GM12878 (cell line): ENCODE results near the gene MAD1L1. TPM values are rescaled to one million over a fixed set of nuclear protein-coding genes. Genes with fewer than 3 reads are reported as not detected.

Experiments
- FOS ChIP-seq: IDR thresholded peaks from 3 replicates; pipeline ENCODE4 v1.6.1; 2011; ENCODE audit warnings: borderline replicate concordance; ENCODE audit not compliant: insufficient read length; ENCODE audit errors: extremely low read depth
- JUND ChIP-seq: IDR thresholded peaks from 2 replicates; pipeline ENCODE4 v1.6.1; 2012; ENCODE audit warnings: low read depth, mild to moderate bottlenecking, low read length, improper control_type of control experiment, moderate library complexity
- RBBP5 ChIP-seq: fragments of 200-600 bp; sonication (generic); conservative IDR thresholded peaks from 2 replicates; pipeline ENCODE4 v1.6.1; 2016
- SREBF1 ChIP-seq: IDR thresholded peaks from 2 replicates; pipeline ENCODE4 v1.6.1; 2012; ENCODE audit warnings: mild to moderate bottlenecking, low read length
- TCF12 ChIP-seq: IDR thresholded peaks from 2 replicates; pipeline ENCODE4 v1.6.1; 2011; ENCODE audit warnings: low read depth, mild to moderate bottlenecking, low read length
- polyA plus RNA-seq, 11 experiments: library from polyadenylated mRNA; depleted of rRNA in 4 of 11; unstranded in 6 of 11; stranded (reverse) in 5 of 11; fragments of >200 nt; fragmentation: Nextera tagmentation in 4 of 11; fragmentation: Illumina TruSeq in 1 of 11; extraction: Ambion mirVana in 4 of 11; extraction: Trizol in 1 of 11; gene quantifications; 1 replicate in 1 of 11; 2 replicates in 10 of 11; pipeline versions ENCODE4 v1.2.1 to v1.2.3, GENCODE V29; 2011 to 2016; ENCODE audit warnings: inconsistent platforms in 2 of 11, missing spikeins in 2 of 11, low read depth in 1 of 11
- total RNA-seq, 4 experiments: library from RNA; depleted of rRNA in 3 of 4; stranded (reverse); fragments of >200 nt in 3 of 4; fragmentation: Illumina TruSeq in 1 of 4; extraction: Trizol in 1 of 4; gene quantifications; 2 replicates each; pipeline versions ENCODE4 v1.2.1 to v1.2.3, GENCODE V29; 2013 to 2021
- TF ChIP-seq, protein P1 (sequence below): fragments of 450-650 bp; formaldehyde crosslinking; IDR thresholded peaks from 2 replicates; pipeline ENCODE4 v1.4.0; 2022; ENCODE audit warnings: mild to moderate bottlenecking, moderate library complexity
- TF ChIP-seq, protein P2 (sequence below): IDR thresholded peaks from 2 replicates; pipeline ENCODE4 v1.6.1; 2012; ENCODE audit warnings: mild to moderate bottlenecking, low read depth, low read length
- TF ChIP-seq, protein P3 (sequence below): IDR thresholded peaks from 2 replicates; pipeline ENCODE4 v1.6.1; 2012; ENCODE audit warnings: improper control_type of control experiment, low read depth, low read length; ENCODE audit not compliant: insufficient replicate concordance
- TF ChIP-seq, protein P4 (sequence below): fragments of 450-650 bp; IDR thresholded peaks from 2 replicates; pipeline ENCODE4 v1.6.1; 2017; ENCODE audit warnings: mild to moderate bottlenecking, moderate library complexity

MAD1L1 gene
- total and polyA plus RNA-seq, 10 of the 15 experiments (the other 5 are each of a cell fraction or from before 2014, with no cell fraction given): 2.2 to 76.8 (median 38.3) TPM

DNA sequence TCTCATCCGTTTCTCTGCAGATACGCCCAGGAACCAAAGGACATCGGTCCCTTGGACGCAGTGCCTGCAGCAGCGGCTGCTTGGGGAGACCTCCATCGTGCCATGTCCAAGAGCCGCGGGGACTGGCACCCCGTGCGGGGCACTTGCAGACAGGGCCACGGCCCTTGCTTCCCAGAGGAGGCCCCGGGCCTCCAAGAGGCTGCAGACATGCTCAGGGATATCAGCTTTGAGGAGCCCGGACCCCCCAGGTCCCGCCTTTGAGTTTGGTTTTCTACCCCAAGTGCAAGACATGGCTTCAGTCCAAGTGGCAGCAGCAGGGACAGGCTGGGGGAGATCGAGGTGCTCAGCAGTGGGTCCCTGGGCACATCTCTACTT lies 283.1 kb downstream of the MAD1L1 start (continued):
- TF ChIP-seq, protein P1, sequence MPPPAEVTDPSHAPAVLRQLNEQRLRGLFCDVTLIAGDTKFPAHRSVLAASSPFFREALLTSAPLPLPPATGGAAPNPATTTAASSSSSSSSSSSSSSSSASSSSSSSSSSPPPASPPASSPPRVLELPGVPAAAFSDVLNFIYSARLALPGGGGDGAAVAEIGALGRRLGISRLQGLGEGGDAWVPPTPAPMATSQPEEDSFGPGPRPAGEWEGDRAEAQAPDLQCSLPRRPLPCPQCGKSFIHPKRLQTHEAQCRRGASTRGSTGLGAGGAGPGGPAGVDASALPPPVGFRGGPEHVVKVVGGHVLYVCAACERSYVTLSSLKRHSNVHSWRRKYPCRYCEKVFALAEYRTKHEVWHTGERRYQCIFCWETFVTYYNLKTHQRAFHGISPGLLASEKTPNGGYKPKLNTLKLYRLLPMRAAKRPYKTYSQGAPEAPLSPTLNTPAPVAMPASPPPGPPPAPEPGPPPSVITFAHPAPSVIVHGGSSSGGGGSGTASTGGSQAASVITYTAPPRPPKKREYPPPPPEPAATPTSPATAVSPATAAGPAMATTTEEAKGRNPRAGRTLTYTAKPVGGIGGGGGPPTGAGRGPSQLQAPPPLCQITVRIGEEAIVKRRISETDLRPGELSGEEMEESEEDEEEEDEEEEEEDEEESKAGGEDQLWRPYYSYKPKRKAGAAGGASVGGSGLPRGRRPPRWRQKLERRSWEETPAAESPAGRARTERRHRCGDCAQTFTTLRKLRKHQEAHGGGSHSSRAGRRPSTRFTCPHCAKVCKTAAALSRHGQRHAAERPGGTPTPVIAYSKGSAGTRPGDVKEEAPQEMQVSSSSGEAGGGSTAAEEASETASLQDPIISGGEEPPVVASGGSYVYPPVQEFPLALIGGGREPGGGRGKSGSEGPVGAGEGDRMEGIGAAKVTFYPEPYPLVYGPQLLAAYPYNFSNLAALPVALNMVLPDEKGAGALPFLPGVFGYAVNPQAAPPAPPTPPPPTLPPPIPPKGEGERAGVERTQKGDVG (CRISPR knock-in tag): no peak
- TF ChIP-seq, protein P2, sequence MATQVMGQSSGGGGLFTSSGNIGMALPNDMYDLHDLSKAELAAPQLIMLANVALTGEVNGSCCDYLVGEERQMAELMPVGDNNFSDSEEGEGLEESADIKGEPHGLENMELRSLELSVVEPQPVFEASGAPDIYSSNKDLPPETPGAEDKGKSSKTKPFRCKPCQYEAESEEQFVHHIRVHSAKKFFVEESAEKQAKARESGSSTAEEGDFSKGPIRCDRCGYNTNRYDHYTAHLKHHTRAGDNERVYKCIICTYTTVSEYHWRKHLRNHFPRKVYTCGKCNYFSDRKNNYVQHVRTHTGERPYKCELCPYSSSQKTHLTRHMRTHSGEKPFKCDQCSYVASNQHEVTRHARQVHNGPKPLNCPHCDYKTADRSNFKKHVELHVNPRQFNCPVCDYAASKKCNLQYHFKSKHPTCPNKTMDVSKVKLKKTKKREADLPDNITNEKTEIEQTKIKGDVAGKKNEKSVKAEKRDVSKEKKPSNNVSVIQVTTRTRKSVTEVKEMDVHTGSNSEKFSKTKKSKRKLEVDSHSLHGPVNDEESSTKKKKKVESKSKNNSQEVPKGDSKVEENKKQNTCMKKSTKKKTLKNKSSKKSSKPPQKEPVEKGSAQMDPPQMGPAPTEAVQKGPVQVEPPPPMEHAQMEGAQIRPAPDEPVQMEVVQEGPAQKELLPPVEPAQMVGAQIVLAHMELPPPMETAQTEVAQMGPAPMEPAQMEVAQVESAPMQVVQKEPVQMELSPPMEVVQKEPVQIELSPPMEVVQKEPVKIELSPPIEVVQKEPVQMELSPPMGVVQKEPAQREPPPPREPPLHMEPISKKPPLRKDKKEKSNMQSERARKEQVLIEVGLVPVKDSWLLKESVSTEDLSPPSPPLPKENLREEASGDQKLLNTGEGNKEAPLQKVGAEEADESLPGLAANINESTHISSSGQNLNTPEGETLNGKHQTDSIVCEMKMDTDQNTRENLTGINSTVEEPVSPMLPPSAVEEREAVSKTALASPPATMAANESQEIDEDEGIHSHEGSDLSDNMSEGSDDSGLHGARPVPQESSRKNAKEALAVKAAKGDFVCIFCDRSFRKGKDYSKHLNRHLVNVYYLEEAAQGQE: no peak
- TF ChIP-seq TCF12 (no peak), FOS (no peak), RBBP5 (no peak), SREBF1 (no peak), JUND (no peak)
- TF ChIP-seq, protein P3, sequence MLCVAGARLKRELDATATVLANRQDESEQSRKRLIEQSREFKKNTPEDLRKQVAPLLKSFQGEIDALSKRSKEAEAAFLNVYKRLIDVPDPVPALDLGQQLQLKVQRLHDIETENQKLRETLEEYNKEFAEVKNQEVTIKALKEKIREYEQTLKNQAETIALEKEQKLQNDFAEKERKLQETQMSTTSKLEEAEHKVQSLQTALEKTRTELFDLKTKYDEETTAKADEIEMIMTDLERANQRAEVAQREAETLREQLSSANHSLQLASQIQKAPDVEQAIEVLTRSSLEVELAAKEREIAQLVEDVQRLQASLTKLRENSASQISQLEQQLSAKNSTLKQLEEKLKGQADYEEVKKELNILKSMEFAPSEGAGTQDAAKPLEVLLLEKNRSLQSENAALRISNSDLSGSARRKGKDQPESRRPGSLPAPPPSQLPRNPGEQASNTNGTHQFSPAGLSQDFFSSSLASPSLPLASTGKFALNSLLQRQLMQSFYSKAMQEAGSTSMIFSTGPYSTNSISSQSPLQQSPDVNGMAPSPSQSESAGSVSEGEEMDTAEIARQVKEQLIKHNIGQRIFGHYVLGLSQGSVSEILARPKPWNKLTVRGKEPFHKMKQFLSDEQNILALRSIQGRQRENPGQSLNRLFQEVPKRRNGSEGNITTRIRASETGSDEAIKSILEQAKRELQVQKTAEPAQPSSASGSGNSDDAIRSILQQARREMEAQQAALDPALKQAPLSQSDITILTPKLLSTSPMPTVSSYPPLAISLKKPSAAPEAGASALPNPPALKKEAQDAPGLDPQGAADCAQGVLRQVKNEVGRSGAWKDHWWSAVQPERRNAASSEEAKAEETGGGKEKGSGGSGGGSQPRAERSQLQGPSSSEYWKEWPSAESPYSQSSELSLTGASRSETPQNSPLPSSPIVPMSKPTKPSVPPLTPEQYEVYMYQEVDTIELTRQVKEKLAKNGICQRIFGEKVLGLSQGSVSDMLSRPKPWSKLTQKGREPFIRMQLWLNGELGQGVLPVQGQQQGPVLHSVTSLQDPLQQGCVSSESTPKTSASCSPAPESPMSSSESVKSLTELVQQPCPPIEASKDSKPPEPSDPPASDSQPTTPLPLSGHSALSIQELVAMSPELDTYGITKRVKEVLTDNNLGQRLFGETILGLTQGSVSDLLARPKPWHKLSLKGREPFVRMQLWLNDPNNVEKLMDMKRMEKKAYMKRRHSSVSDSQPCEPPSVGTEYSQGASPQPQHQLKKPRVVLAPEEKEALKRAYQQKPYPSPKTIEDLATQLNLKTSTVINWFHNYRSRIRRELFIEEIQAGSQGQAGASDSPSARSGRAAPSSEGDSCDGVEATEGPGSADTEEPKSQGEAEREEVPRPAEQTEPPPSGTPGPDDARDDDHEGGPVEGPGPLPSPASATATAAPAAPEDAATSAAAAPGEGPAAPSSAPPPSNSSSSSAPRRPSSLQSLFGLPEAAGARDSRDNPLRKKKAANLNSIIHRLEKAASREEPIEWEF: no peak
- TF ChIP-seq, protein P4, sequence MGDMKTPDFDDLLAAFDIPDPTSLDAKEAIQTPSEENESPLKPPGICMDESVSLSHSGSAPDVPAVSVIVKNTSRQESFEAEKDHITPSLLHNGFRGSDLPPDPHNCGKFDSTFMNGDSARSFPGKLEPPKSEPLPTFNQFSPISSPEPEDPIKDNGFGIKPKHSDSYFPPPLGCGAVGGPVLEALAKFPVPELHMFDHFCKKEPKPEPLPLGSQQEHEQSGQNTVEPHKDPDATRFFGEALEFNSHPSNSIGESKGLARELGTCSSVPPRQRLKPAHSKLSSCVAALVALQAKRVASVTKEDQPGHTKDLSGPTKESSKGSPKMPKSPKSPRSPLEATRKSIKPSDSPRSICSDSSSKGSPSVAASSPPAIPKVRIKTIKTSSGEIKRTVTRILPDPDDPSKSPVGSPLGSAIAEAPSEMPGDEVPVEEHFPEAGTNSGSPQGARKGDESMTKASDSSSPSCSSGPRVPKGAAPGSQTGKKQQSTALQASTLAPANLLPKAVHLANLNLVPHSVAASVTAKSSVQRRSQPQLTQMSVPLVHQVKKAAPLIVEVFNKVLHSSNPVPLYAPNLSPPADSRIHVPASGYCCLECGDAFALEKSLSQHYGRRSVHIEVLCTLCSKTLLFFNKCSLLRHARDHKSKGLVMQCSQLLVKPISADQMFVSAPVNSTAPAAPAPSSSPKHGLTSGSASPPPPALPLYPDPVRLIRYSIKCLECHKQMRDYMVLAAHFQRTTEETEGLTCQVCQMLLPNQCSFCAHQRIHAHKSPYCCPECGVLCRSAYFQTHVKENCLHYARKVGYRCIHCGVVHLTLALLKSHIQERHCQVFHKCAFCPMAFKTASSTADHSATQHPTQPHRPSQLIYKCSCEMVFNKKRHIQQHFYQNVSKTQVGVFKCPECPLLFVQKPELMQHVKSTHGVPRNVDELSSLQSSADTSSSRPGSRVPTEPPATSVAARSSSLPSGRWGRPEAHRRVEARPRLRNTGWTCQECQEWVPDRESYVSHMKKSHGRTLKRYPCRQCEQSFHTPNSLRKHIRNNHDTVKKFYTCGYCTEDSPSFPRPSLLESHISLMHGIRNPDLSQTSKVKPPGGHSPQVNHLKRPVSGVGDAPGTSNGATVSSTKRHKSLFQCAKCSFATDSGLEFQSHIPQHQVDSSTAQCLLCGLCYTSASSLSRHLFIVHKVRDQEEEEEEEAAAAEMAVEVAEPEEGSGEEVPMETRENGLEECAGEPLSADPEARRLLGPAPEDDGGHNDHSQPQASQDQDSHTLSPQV: no peak
- TF ChIP-seq, all 136 proteins: peak for 0
